Esophagus muscularis mucosa (tissue), 4 donors: ENCODE data around the gene TPX2. TPM values are rescaled to one million over a fixed set of nuclear protein-coding genes. Genes with fewer than 3 reads are reported as not detected.
"Not testable (repeated sequence)": the region's sequence is repeated elsewhere in the genome, so short reads cannot be mapped to it uniquely, and the experiment has no call there.

Source experiments
- DNase-seq: peaks from one replicate; pipeline ENCODE4 v3.0.0-alpha.2; 2017; ENCODE audit errors: extremely low spot score
- H3K27ac ChIP-seq, 4 donors: fragments of 200-600 bp; sonication (generic); replicated peaks in 1 of 4; 1 replicate in 3 of 4; 2 replicates in 1 of 4; pipeline ENCODE4 v1.5.1; 2016 to 2019; ENCODE audit warnings: mild to moderate bottlenecking in 1 of 4
- H3K27me3 ChIP-seq, 4 donors: fragments of 200-600 bp; sonication (generic); one replicate each; pipeline versions ENCODE4 v1.5.1 to v1.6.0; 2016 to 2019
- H3K36me3 ChIP-seq, 4 donors: fragments of 200-600 bp; sonication (generic); one replicate each; pipeline ENCODE4 v1.5.1; 2016 to 2019
- H3K4me1 ChIP-seq, 4 donors: fragments of 200-600 bp; sonication (generic); one replicate each; pipeline ENCODE4 v1.5.1; 2016 to 2019
- H3K4me3 ChIP-seq, 4 donors: fragments of 200-600 bp; sonication (generic); 1 replicate in 2 of 4; 2 replicates in 2 of 4; pipeline ENCODE4 v1.5.1; 2016 to 2019; ENCODE audit warnings: mild to moderate bottlenecking in 4 of 4, moderate library complexity in 1 of 4
- H3K9me3 ChIP-seq, 4 donors: fragments of 200-600 bp; sonication (generic); 1 replicate in 3 of 4; 2 replicates in 1 of 4; pipeline ENCODE4 v1.5.1; 2016 to 2019
- EP300 ChIP-seq: sonication (generic); formaldehyde crosslinking; IDR thresholded peaks from one replicate; pipeline ENCODE4 v1.6.1; 2017; ENCODE audit warnings: antibody characterized with exemption
- POLR2A ChIP-seq: fragments of 450-650 bp; IDR thresholded peaks from one replicate; pipeline ENCODE4 v1.6.1; 2017; ENCODE audit warnings: antibody characterized with exemption, moderate library complexity, mild to moderate bottlenecking, low read depth
- POLR2AphosphoS5 ChIP-seq, 2 donors: sonication (generic); formaldehyde crosslinking; IDR thresholded peaks; one replicate each; pipeline ENCODE4 v1.6.1; 2017; ENCODE audit warnings: antibody characterized with exemption in 2 of 2
- WGBS: methylation state at CpG from one replicate; pipeline ENCODE4 v1.1.5; 2018; 5-methylcytosine and 5-hydroxymethylcytosine counted together
- intact Hi-C: fragments of 100-400 bp; cut with DNase I; formaldehyde crosslinking; loops from one replicate; pipeline ENCODE4 v1.15.1; 2023
- total RNA-seq, 4 donors: library from RNA; depleted of rRNA; stranded (reverse); fragments of >200 nt; gene quantifications; one replicate each; pipeline versions ENCODE4 v1.1.0 to v1.2.1, GENCODE V29; 2016
- TF ChIP-seq, protein P1 (sequence below), 3 experiments: fragments of 200-600 bp in 2 of 3; fragments of 450-650 bp in 1 of 3; sonication (generic) in 2 of 3; IDR thresholded peaks; one replicate each; pipeline ENCODE4 v1.5.1; 2017 to 2019; ENCODE audit warnings: antibody characterized with exemption in 3 of 3, mild to moderate bottlenecking in 2 of 3, moderate library complexity in 1 of 3

The TPX2 gene
- total RNA-seq, 4 donors from 2014 or later: under 0.01 to 1.1 (median 0.38) TPM

DNA sequence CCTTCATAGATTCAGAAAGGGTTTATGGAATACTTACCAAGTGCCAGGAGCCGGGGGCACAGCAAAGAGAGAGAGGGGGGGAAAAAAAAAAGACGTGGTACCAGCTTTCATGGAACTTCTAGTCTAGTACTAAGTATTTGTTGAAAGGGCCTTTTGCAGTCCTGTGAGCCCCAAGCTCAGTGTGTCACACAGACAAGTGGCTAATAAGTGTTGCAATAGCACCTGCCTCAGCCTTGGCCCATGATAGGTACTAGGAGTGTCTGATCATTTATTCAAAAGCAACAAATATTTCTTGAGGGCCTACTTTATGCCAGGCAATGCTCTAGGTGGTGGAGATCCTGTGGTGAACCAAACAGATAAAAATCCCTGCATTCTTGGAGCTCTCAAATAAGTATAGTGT lies 88.0 kb downstream of the TPX2 start:
- H3K4me3 ChIP-seq: no peak overlapping the region
- no peaks in the 10 kb centered on the region for H3K36me3 ChIP-seq
- intact Hi-C loops: no loop called here
- no peaks in the 10 kb centered on the region for H3K27me3 ChIP-seq
- H3K27ac ChIP-seq: no peak overlapping the region
- H3K9me3 ChIP-seq: no peaks in the 10 kb centered on the region
- TF ChIP-seq POLR2A: no peak
- TF ChIP-seq POLR2AphosphoS5 (IDR thresholded peaks at IDR 0.05): no peak
- no peak for TF ChIP-seq EP300
- TF ChIP-seq, protein P1, sequence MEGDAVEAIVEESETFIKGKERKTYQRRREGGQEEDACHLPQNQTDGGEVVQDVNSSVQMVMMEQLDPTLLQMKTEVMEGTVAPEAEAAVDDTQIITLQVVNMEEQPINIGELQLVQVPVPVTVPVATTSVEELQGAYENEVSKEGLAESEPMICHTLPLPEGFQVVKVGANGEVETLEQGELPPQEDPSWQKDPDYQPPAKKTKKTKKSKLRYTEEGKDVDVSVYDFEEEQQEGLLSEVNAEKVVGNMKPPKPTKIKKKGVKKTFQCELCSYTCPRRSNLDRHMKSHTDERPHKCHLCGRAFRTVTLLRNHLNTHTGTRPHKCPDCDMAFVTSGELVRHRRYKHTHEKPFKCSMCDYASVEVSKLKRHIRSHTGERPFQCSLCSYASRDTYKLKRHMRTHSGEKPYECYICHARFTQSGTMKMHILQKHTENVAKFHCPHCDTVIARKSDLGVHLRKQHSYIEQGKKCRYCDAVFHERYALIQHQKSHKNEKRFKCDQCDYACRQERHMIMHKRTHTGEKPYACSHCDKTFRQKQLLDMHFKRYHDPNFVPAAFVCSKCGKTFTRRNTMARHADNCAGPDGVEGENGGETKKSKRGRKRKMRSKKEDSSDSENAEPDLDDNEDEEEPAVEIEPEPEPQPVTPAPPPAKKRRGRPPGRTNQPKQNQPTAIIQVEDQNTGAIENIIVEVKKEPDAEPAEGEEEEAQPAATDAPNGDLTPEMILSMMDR (IDR thresholded peaks at IDR 0.05): no peak
- DNase-seq: no peak
- 82% methylated on average over 2 of the region's 2 CpGs for WGBS
- peaks cover 4 to 14% (median 12%) of the 10 kb centered on the region in 4 donors for H3K4me1 ChIP-seq

DNA sequence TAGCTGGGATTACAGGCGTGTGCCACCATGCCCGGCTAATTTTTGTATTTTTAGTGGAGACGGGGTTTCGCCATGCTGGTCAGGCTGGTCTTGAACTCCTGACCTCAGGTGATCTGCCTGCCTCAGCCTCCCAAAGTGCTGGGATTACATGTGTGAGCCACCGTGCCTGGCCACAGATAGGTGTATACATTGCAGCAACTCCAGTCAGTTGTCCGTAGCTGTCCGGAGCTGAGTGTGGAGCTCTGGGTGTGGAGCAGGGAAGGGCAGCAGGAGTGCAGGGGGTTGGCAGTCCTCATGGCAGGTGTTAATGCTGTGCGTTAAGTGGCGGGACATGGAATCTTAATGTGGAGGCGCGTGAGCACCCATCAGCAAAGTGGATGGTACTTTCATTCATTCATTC lies 88.9 kb downstream of the TPX2 start:
- H3K4me3 ChIP-seq, H3K9me3 ChIP-seq, H3K27ac ChIP-seq, DNase-seq, intact Hi-C loops, H3K36me3 ChIP-seq, H3K27me3 ChIP-seq, H3K4me1 ChIP-seq: not testable (repeated sequence)
- 94% methylated on average over 11 of the region's 11 CpGs for WGBS

DNA sequence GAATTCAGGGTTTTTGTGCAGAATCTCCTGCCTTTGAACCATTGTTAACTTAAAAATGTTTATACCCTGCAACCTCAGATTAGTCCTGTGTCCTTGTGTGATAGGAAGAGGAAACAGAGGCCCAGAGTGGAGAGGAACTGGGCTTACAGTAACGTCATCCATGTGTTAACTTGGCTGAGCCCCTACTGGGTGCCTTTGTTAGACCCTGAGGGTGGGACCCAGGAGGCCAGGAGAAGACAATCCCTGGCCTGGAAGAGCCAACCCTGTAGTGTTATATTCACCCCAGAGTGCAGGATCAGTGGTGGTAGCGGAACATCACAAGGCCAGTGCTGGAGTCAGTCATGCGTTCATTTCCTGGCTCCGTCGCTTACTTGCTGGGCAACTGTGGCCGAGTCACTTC lies 90.6 kb downstream of the TPX2 start:
- Histone ChIP-seq H3K4me1 (peaks cover 0 to 6% (median 3%) of the 10 kb centered on the region in 4 donors), H3K4me3 (no peak overlapping the region), H3K9me3 (no peaks in the 10 kb centered on the region), H3K27ac (no peak overlapping the region), H3K27me3 (peaks cover 0 to 5% (median 0%) of the 10 kb centered on the region in 4 donors), H3K36me3 (no peaks in the 10 kb centered on the region)
- intact Hi-C loops: no loop called here
- DNase-seq: no peak
- WGBS: 88% methylated on average over 6 of the region's 6 CpGs
- TF ChIP-seq, protein P1 (IDR thresholded peaks at IDR 0.05): no peak
- TF ChIP-seq EP300 (no peak), POLR2AphosphoS5 (IDR thresholded peaks at IDR 0.05) (no peak), POLR2A (no peak)

DNA sequence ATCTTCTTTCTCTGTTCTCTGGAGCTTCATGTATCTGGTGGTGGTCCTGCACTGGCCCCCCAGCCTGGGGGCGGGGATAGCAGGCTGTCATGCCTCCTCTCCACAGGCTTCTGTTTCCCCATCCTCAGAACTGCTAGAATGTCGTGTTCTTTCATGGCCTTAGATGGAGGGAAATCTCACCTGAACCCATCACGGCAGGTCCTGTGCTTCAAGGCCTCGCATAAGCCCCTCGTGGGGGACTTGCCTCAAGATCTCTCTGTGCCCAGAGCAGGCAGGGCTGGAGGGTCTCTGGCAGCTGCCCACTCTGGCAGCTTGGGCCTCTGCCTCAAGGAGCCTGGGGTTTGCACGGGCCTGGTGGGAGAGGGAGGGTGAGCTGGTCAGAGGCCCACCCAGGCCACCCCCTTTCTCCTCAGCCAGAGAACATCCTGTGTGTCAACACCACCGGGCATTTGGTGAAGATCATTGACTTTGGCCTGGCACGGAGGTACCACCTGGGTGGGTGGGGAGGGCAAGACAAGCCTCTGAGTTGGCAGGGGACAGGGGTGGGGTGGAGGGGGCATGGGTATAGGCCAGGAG lies 91.4 kb downstream of the TPX2 start:
- peaks cover under 1 to 9% (median 4%) of the 10 kb centered on the region in 4 donors for H3K4me1 ChIP-seq
- TF ChIP-seq POLR2A: no peak
- TF ChIP-seq POLR2AphosphoS5 (IDR thresholded peaks at IDR 0.05): no peak
- TF ChIP-seq, protein P1 (IDR thresholded peaks at IDR 0.05): no peak
- TF ChIP-seq EP300: no peak
- no peak overlapping the region for H3K27ac ChIP-seq
- no peaks in the 10 kb centered on the region for H3K36me3 ChIP-seq
- H3K4me3 ChIP-seq: no peak overlapping the region
- DNase-seq: no peak
- peaks cover 0 to 5% (median 0%) of the 10 kb centered on the region in 4 donors for H3K27me3 ChIP-seq
- intact Hi-C loops: no loop called here
- WGBS: 92% methylated on average over 6 of the region's 8 CpGs
- no peaks in the 10 kb centered on the region for H3K9me3 ChIP-seq

DNA sequence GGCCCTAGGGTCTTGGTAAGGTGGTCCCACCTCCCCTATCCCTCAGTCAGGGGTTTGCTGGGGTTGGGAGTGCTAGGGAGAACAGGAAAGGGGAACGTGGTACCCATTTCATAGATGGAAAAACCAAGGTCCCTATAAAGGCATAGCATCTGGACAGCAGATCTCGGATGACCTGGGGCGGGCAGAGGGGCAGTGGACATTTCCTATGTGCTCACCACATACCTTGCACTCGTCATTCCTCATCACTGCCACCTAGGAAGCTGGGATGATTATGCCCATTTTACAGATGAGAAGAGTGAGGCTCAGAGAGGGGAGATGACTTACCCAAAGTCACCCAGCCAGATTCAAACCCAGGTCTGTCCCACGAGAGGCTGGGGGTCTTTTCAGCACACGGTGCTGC lies 92.1 kb downstream of the TPX2 start:
- H3K4me3 ChIP-seq: no peak overlapping the region
- DNase-seq: no peak
- intact Hi-C loops: no loop called here
- WGBS: 94% methylated on average over 5 of the region's 6 CpGs
- TF ChIP-seq EP300 (no peak), POLR2A (no peak), POLR2AphosphoS5 (IDR thresholded peaks at IDR 0.05) (no peak)
- TF ChIP-seq, protein P1 (IDR thresholded peaks at IDR 0.05): no peak
- H3K9me3 ChIP-seq: no peaks in the 10 kb centered on the region
- H3K4me1 ChIP-seq: peaks cover 8 to 16% (median 11%) of the 10 kb centered on the region in 4 donors
- no peak overlapping the region for H3K27ac ChIP-seq
- peaks cover 0 to 5% (median 0%) of the 10 kb centered on the region in 4 donors for H3K27me3 ChIP-seq
- no peaks in the 10 kb centered on the region for H3K36me3 ChIP-seq
